Mesenchymal stem cell (in vitro differentiated cells and primary cell): Measurements from ENCODE around the gene LRP1.
A peak's percentile ranks its signal among the peaks of the same experiment; 100 is the strongest.

Experiments used
- DNase-seq: peaks from one replicate; pipeline ENCODE4 v3.0.0-alpha.2; 2013
- H2AFZ ChIP-seq: one replicate; pipeline ENCODE4 v1.6.1; 2013; ENCODE audit warnings: low read depth, mild to moderate bottlenecking, control low read depth, inconsistent platforms, low read length, moderate library complexity
- H2AK5ac ChIP-seq: 2 replicates; pipeline ENCODE4 v1.6.1; 2013; ENCODE audit warnings: low read length, moderate library complexity, mild to moderate bottlenecking, inconsistent platforms; ENCODE audit not compliant: severe bottlenecking
- H2BK120ac ChIP-seq: one replicate; pipeline ENCODE4 v1.6.1; 2013; ENCODE audit warnings: low read depth, mild to moderate bottlenecking, inconsistent platforms, low read length, moderate library complexity
- H2BK12ac ChIP-seq, 2 experiments: one replicate each; pipeline ENCODE4 v1.6.1; 2013; ENCODE audit warnings: inconsistent platforms in 2 of 2, low read length in 2 of 2, mild to moderate bottlenecking in 2 of 2, moderate library complexity in 2 of 2, control low read depth in 1 of 2
- H2BK15ac ChIP-seq: one replicate; pipeline ENCODE4 v1.6.1; 2013; ENCODE audit warnings: mild to moderate bottlenecking, low read depth, inconsistent platforms; ENCODE audit not compliant: poor library complexity, severe bottlenecking
- H2BK5ac ChIP-seq: 2 replicates; pipeline ENCODE4 v1.6.1; 2013; ENCODE audit warnings: low read depth, mild to moderate bottlenecking, low read length, control low read depth, inconsistent platforms; ENCODE audit not compliant: poor library complexity, severe bottlenecking
- H3K14ac ChIP-seq, 2 experiments: one replicate each; pipeline ENCODE4 v1.6.1; 2013; ENCODE audit warnings: inconsistent platforms in 2 of 2, low read length in 2 of 2, control low read depth in 1 of 2, mild to moderate bottlenecking in 1 of 2, moderate library complexity in 1 of 2
- H3K18ac ChIP-seq, 2 experiments: one replicate each; pipeline ENCODE4 v1.6.1; 2013; ENCODE audit warnings: inconsistent platforms in 2 of 2, low read length in 2 of 2, control low read depth in 1 of 2, low read depth in 1 of 2, mild to moderate bottlenecking in 1 of 2
- H3K23ac ChIP-seq, 2 experiments: one replicate each; pipeline ENCODE4 v1.6.1; 2013; ENCODE audit warnings: inconsistent platforms in 2 of 2, low read length in 2 of 2, mild to moderate bottlenecking in 2 of 2, moderate library complexity in 2 of 2, control low read depth in 1 of 2
- H3K27ac ChIP-seq: 2 replicates; pipeline ENCODE4 v1.5.1; 2013; ENCODE audit warnings: mild to moderate bottlenecking, moderate library complexity, low read length, control low read depth, inconsistent platforms; ENCODE audit not compliant: poor library complexity, severe bottlenecking
- H3K27me3 ChIP-seq, 2 experiments: 2 replicates each; pipeline versions ENCODE4 v1.6.1 to v1.7.0; 2013; ENCODE audit warnings: low read length in 2 of 2, mild to moderate bottlenecking in 2 of 2, moderate library complexity in 2 of 2, control low read depth in 1 of 2, inconsistent platforms in 1 of 2; ENCODE audit not compliant: control insufficient read depth in 1 of 2, insufficient read depth in 1 of 2
- H3K36me3 ChIP-seq, 2 experiments: 2 replicates each; pipeline versions ENCODE4 v1.6.1 to v1.7.0; 2013; ENCODE audit warnings: low read length in 2 of 2, control low read depth in 1 of 2, inconsistent platforms in 1 of 2, low read depth in 1 of 2, mild to moderate bottlenecking in 1 of 2; ENCODE audit not compliant: insufficient read depth in 2 of 2, control insufficient read depth in 1 of 2
- H3K4ac ChIP-seq, 2 experiments: one replicate each; pipeline ENCODE4 v1.6.1; 2013; ENCODE audit warnings: inconsistent platforms in 2 of 2, low read length in 2 of 2, mild to moderate bottlenecking in 2 of 2, moderate library complexity in 2 of 2, control low read depth in 1 of 2, low read depth in 1 of 2
- H3K4me1 ChIP-seq: 2 replicates; pipeline ENCODE4 v1.6.1; 2013; ENCODE audit warnings: low read depth, low read length, control low read depth; ENCODE audit not compliant: control insufficient read depth, insufficient read depth
- H3K4me2 ChIP-seq: 2 replicates; pipeline ENCODE4 v1.6.1; 2013; ENCODE audit warnings: low read length, mild to moderate bottlenecking, inconsistent platforms; ENCODE audit not compliant: poor library complexity, severe bottlenecking
- H3K4me3 ChIP-seq, 2 experiments: 2 replicates each; pipeline versions ENCODE4 v1.5.1 to v1.7.0; 2013; ENCODE audit warnings: low read length in 2 of 2, mild to moderate bottlenecking in 2 of 2, control low read depth in 1 of 2, low read depth in 1 of 2; ENCODE audit not compliant: insufficient read depth in 1 of 2
- H3K79me1 ChIP-seq: replicated peaks from 2 replicates; pipeline ENCODE4 v1.6.1; 2013; ENCODE audit warnings: mild to moderate bottlenecking, control low read depth, low read length, inconsistent platforms; ENCODE audit not compliant: poor library complexity, severe bottlenecking
- H3K9ac ChIP-seq: 2 replicates; pipeline ENCODE4 v1.7.0; 2013; ENCODE audit warnings: mild to moderate bottlenecking, low read length, moderate library complexity
- H3K9me3 ChIP-seq: 2 replicates; pipeline ENCODE4 v1.7.0; 2013; ENCODE audit warnings: mild to moderate bottlenecking, low read length; ENCODE audit not compliant: control insufficient read depth
- H4K8ac ChIP-seq: one replicate; pipeline ENCODE4 v1.6.1; 2013; ENCODE audit warnings: inconsistent platforms, mild to moderate bottlenecking, low read length, moderate library complexity
- H4K91ac ChIP-seq: one replicate; pipeline ENCODE4 v1.6.1; 2013; ENCODE audit warnings: mild to moderate bottlenecking, low read length, inconsistent platforms
- WGBS: methylation state at CpG from one replicate; pipeline ENCODE4 v1.1.7; 2013; ENCODE audit warnings: mixed read lengths; 5-methylcytosine and 5-hydroxymethylcytosine counted together

Gene LRP1

DNA sequence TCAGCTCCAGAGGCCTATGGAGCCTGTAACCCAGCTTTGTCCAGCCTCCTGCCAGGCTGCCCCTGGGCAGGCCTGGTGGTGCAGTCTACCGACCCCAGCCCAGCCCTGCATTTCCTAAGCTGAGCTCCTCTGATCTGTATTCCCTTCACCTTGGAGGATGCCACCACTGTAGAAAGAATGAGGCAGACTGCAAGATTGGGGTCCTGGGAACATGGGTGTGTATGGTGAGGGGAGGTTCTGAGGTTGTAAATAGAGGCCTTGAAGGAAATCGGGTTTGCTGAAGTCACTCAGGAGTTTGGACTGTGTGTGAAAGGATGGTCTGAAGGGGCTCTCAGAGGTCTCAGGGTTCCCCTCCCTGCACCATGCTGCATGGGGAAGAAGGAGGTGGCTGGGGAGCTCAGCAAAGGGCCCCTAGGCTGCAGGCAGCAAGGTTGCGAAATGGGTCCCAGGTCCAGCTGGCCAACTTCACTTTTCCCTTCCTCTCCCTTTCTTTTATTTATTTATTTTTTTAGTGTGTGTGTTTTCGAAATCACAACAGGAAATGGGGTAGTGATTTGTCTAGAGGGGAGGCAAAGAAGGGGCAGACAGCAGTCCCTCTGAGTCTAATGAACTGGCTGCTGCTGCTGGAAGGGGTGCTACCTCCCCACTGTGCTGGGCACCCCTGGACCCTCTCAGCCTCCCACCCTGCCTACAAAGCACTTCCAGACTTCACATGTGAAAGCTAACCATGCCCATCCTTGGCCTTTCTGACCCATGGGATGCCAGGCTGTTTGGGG is 20.4 kb downstream of the LRP1 start:
- peak overlapping the region; percentile 58 to 96 for H3K18ac ChIP-seq
- peak overlapping the region; percentile 61 to 64 for H3K4ac ChIP-seq
- H2BK5ac ChIP-seq = no peak overlapping the region
- H3K4me2 ChIP-seq = no peak overlapping the region
- no peak overlapping the region for H2BK15ac ChIP-seq
- no peak overlapping the region for H3K23ac ChIP-seq
- peaks cover 56 to 78% of the 10 kb centered on the region in 2 experiments for H3K36me3 ChIP-seq
- peaks cover 65% of the 10 kb centered on the region for H3K4me1 ChIP-seq
- peak overlapping the region; percentile 9 for H3K27ac ChIP-seq
- H3K4me3 ChIP-seq = peak overlapping the region in 1 of 2 experiments; percentile 28
- peak overlapping the region; percentile 37 for H2BK120ac ChIP-seq
- H2AK5ac ChIP-seq = no peak overlapping the region
- H3K9me3 ChIP-seq = no peaks in the 10 kb centered on the region
- 64% methylated on average over 1 of the region's 4 CpGs for WGBS
- H4K91ac ChIP-seq = peak overlapping the region; percentile 84
- H3K27me3 ChIP-seq = no peaks in the 10 kb centered on the region
- H3K79me1 ChIP-seq = peaks cover 34% of the 10 kb centered on the region
- peak overlapping the region; percentile 73 to 79 for H2BK12ac ChIP-seq
- H3K9ac ChIP-seq = peak overlapping the region; percentile 83
- DNase-seq = peak; percentile 87
- H4K8ac ChIP-seq = peak overlapping the region; percentile 14
- H3K14ac ChIP-seq = peak overlapping the region in 1 of 2 experiments; percentile 89
- no peak overlapping the region for H2AFZ ChIP-seq

GRCh38 chr12:57149245-57149900 is 21.1 kb downstream of the LRP1 start:
- Histone ChIP-seq H3K14ac (peak overlapping the region in 1 of 2 experiments; percentile 89), H4K91ac (peak overlapping the region; percentile 84), H2BK12ac (peak overlapping the region; percentile 0 to 79), H3K4me3 (peak overlapping the region in 1 of 2 experiments; percentile 46), H3K23ac (no peak overlapping the region), H2BK120ac (peak overlapping the region; percentile 37), H2BK5ac (no peak overlapping the region), H3K4ac (peak overlapping the region; percentile 61 to 64), H3K18ac (peak overlapping the region; percentile 58 to 96), H3K4me2 (no peak overlapping the region), H2BK15ac (peak overlapping the region; percentile 2), H2AFZ (no peak overlapping the region), H2AK5ac (no peak overlapping the region), H4K8ac (peak overlapping the region; percentile 32), H3K9ac (peak overlapping the region; percentile 83), H3K27ac (peak overlapping the region; percentile 9), H3K4me1 (peaks cover 65% of the 10 kb centered on the region), H3K79me1 (peaks cover 38% of the 10 kb centered on the region), H3K9me3 (no peaks in the 10 kb centered on the region), H3K36me3 (peaks cover 60 to 78% of the 10 kb centered on the region in 2 experiments), H3K27me3 (no peaks in the 10 kb centered on the region)
- 45% methylated on average over 10 of the region's 13 CpGs for WGBS
- DNase-seq = peak; percentile 82

DNA sequence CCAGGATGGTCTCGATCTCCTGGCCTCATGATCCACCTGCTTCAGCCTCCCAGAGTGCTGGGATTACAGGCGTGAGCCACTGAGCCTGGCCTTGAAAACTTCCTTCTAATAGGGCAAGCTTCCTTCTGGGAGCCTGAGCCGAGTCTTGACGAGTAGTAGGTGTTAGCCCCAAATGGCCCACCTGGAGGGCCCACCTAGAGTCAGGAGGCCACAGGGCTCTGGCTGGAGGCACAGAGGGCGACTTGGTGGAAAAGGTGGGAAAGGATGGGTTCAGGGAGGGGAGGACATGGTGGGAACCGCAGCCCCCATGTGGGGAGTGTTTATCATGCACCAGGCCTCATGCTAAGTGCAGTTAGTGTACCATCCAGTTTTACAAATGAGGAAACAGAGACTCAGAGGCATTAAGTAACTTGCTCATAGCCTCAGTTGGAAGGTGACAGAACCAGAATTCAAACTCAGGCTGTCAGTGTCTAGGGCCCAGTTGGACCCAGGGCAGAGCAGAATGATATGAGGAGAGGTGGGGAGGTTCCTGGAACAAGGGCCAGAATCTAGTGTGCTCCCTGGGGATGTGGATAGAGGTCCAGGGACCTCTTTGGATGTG is 22.2 kb downstream of the LRP1 start:
- Histone ChIP-seq H3K9me3 (no peaks in the 10 kb centered on the region), H3K4me3 (peak overlapping the region in 1 of 2 experiments; percentile 16), H3K4me2 (no peak overlapping the region), H3K4ac (peak overlapping the region in 1 of 2 experiments; percentile 12), H3K27me3 (no peaks in the 10 kb centered on the region), H2AFZ (no peak overlapping the region), H3K23ac (no peak overlapping the region), H3K36me3 (peaks cover 61 to 78% of the 10 kb centered on the region in 2 experiments), H2BK15ac (no peak overlapping the region), H4K91ac (peak overlapping the region; percentile 18), H3K14ac (no peak overlapping the region), H4K8ac (no peak overlapping the region), H3K9ac (peak overlapping the region; percentile 88), H3K79me1 (peaks cover 38% of the 10 kb centered on the region), H2BK5ac (no peak overlapping the region), H3K4me1 (peaks cover 62% of the 10 kb centered on the region), H2AK5ac (peak overlapping the region; percentile 55), H2BK12ac (no peak overlapping the region), H2BK120ac (no peak overlapping the region), H3K27ac (peak overlapping the region; percentile 9), H3K18ac (peak overlapping the region in 1 of 2 experiments; percentile 61)
- 97% methylated on average over 6 of the region's 6 CpGs for WGBS
- no peak for DNase-seq
